IPS-NIHi11 (cell line): ENCODE measurements around the gene TNFRSF4.

ENCODE experiments used
- DNase-seq: peaks from one replicate; pipeline ENCODE4 v3.0.0; 2012; ENCODE audit warnings: mixed read lengths, low spot score

TNFRSF4 gene

DNA sequence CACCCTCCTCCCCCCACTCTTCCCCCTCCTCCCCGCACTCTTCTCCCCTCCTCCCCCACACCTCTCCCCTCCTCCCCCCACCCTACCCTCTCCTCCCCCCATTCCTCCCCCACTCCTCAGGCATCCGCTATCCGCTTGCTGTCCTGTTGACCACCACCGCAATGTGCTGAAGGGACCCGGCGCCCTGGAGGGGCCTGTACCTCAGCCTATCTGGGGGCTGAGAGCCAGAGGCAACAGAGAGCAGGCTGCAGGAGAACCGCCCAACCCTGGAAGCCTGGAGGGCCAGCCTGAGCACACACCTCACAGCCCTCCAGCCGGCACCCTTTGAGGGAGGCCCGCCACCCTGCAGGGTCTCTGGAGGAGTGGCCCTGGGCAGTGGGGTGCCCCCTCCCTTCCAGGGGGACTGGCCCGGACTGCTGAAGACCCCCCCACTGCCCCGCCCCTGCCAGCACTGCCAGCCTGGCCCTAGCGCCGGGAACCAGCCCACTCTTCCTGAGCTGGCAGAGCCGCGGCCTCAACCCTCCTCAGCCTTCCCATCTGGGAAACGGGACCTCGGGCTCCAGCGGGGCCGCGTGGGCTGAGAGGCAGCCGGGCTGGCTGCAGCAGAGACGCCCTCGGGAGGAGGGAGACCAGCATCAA lies 31.3 kb upstream of the TNFRSF4 start:
- DNase-seq, result no peak

- no peak for DNase-seq
These were observed 30.3 kb upstream of the TNFRSF4 start for GRCh38 chr1:1244192-1244811.

DNA sequence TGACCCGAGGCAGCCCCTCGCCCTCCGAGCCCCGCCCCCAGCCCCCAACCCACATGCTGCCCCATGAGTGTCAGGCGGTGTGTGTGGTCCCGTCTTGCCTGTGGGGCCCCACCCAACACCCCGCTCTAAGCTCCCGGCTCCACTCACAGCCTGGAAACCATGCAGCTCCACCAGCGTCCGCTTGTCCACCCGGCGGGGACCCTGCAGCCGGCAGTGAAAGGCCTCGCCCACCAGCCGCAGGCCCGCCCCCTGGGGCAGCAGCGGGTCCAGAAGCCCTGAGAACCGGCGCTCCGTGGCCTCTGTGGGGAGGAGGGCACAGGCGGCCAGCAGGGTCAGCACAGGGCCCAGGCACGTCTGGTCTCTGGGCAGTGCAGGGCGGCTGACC lies 29.8 kb upstream of the TNFRSF4 start:
- DNase-seq, result peak; percentile 41

GRCh38 chr1:1243266-1243660 lies 29.3 kb upstream of the TNFRSF4 start:
- no peak for DNase-seq

GRCh38 chr1:1242461-1243265 lies 28.7 kb upstream of the TNFRSF4 start:
- no peak for DNase-seq

DNA sequence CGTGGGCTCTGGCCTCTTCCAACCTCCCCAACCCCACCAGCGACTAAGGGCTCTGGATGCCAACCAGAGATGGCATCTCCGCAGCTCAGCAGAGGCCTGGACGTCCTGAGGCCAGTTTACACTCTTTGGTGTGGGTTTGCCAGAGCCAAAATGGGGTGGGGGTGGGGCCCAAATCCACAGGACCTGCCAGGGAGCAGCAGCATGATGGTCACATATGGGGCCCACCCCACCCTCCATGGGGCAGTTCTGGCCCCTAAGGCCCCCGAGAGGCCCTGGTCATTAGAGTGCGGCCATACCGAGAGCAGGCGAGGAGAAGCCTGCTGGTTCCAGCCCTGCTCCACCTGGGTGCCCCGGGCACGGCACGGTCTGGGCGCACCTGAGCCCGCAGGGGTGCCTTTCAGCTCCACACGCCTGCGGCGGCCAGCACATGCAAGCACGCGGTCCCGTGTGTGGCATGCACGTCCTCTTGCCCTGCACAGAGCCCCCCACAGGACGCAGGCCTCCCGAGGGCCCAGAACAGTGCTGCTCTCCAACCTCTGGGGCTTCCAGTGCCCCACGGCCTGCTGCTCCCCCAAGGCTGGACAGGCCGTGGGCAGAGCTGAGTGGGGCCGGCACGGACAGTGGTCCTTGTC lies 27.8 kb upstream of the TNFRSF4 start:
- DNase-seq, result no peak

DNA sequence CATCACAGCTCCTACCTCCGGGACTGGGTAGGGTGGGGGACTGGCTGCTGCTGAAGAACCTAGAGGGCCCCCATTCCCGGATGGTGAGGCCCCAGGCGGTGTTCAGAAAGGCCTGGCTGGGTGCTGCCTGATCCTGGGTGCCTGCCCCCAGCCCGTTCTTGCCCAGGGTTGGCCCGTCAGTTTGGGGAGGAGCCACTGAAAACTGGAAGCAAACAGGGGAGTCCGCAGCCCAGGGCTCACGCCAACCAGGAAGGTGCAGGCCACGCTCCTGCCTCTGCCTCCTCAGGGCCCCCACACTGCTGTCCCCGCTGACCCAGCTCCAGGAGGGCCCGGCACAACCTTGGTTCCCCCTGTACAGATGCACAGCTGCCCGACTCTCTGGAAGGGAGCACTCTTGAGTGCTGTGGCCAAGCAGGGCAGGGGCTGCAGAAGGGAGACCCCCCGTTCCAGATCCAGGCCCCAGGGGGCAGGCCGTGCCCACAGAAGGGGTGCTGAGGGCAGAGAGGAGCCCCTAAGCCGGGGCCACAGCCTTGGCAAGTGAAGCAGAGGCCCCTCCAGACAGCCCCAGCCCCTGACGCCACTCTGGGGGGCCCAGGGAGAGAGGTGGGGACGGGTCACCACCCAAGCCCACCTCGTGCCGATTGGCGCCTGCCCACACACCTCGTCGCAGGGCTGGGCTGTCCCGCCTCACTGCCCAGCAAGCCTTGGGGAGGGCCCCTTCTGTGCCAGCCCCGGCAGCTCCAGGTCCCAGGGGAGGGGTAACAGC lies 27.1 kb upstream of the TNFRSF4 start:
- peak; percentile 57 for DNase-seq

- peak; percentile 41 for DNase-seq
These were observed 26.4 kb upstream of the TNFRSF4 start for GRCh38 chr1:1240348-1240732.

DNA sequence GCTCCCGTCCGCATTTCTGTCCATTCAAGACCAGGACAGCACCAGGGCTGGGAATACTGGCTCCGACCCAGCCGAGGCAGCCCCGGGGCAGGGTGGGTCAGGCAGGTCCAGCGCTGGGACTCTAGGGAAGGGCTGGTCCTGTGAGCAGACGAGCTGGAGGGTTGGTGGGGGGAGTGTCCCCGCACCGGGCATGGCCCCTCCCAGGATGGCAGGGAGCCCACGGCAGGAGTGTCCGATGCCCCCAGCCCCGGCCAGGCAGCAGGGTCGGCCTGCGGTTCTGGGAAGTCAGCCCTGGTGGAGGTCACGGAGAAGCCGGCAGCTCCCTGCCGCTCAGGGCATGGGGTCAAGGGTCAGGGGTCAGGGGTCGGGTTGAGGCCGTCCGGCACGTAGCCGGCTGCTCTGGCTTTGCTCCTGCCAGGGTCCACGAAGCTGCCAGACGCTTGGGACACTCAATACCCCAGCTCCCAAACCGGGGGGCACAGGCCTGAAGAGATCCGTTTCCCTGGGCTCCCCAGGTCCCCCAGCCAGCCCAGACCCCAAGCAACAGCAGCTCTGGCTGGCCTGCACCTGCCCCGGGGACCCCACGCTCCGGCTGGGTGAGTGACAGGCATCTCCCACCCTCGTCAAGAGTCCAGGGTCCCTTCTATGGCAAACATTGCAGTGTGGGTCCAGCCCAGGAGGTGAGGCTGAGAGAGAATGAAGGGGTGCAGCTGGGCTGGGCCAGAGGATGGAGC lies 25.8 kb upstream of the TNFRSF4 start:
- peak; percentile 41 for DNase-seq

DNA sequence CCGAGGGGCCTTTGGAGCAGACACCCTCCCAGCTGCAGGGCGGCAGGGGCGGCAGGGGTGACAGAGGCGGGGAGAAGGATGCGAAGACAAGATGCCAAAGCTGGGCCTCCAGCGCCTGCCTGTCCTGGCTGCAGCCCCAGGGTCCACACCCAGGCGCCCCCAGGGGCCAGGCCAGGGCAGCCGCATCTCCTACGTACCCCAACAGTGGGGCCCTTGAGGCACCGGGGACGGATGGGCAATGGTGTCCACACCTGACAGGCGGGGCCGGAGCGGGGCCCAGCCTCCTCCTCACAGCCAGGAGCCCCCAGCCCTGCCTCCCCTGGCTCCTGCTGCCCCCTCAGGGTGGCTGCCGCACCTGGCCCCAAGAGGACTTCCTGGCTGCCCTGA lies 25.3 kb upstream of the TNFRSF4 start:
- DNase-seq, result peak; percentile 68

DNA sequence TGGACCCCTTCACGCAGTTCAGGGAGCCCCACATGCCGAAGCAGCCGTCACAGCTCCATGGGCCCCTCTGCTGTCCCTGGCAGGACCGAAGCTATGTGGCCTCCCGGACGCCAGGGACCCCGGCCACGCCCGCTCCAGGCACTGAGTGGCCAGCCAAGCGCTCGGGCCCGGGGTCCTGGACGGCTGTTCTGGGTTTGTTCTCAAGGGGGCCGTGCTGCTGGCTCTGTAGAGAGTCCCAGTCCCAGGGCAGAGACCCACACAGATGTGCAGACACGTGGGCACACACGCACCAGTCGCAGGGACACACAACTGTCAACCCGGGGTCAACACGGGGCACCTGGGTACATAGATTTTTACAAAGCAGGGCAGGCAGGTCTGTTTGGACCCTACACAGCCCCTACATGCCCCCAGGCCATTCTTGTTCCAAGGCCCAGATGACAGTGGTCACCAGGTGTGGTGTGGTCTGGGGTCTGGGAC lies 24.8 kb upstream of the TNFRSF4 start:
- peak; percentile 30 for DNase-seq

GRCh38 chr1:1237874-1238701 lies 24.1 kb upstream of the TNFRSF4 start:
- peak; percentile 47 for DNase-seq

- no peak for DNase-seq
These were observed 23.3 kb upstream of the TNFRSF4 start for GRCh38 chr1:1236945-1237873.

GRCh38 chr1:1236176-1236763 lies 22.3 kb upstream of the TNFRSF4 start:
- DNase-seq, result no peak

- DNase-seq, result no peak
These were observed 21.2 kb upstream of the TNFRSF4 start for GRCh38 chr1:1235016-1235744.

- no peak for DNase-seq
These were observed 20.3 kb upstream of the TNFRSF4 start for GRCh38 chr1:1234180-1234808.

GRCh38 chr1:1233567-1233892 lies 19.6 kb upstream of the TNFRSF4 start:
- DNase-seq, result no peak
